NCI-H2081 (cell line): ENCODE measurements around the gene IPCEF1.
"Not testable (repeated sequence)": the region's sequence is repeated elsewhere in the genome, so short reads cannot be mapped to it uniquely, and the experiment has no call there.

Source experiments
- DNase-seq, 2 experiments: peaks; one replicate each; lab custom pipeline; 2025; lab: John Stamatoyannopoulos, UW

IPCEF1 gene

DNA sequence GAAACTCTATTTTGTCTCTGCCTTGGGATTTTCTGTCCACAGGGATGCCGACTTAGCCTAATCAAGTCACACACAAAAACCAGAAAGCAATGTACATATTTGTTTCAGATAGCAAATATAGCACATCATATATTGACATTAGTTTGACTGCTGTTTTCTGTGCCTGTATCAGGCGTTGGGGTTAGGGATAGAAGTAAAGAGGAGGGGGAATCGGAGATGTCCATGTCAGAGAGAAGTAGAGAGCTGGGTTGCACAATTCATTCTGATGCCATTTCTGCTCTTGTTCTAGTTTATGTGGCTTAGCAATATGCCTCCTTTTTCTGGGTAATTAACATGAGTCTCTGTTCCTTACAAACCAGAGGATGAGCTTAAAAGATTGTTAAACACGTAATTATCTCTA lies 14.7 kb upstream of the IPCEF1 start:
- DNase-seq, result no peak

DNA sequence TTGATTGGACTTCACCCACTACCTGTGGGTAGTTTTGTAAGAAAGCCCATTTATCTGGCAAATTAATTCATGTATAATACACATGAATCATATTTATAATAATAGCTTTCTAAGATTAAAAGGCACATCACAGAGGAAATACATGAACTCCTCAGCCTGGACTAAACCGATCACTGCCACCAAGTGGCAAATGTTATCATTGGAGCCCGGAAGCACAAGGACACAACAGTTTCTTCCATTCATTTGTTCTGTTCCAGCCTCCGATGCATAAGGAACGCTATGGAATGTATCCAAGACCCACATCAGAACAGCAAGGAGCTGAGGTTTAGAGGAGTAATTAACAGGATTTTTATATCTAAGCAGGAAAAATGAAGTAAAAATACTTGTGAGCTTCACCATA lies 13.9 kb upstream of the IPCEF1 start:
- peak; percentile 23 to 29 for DNase-seq

DNA sequence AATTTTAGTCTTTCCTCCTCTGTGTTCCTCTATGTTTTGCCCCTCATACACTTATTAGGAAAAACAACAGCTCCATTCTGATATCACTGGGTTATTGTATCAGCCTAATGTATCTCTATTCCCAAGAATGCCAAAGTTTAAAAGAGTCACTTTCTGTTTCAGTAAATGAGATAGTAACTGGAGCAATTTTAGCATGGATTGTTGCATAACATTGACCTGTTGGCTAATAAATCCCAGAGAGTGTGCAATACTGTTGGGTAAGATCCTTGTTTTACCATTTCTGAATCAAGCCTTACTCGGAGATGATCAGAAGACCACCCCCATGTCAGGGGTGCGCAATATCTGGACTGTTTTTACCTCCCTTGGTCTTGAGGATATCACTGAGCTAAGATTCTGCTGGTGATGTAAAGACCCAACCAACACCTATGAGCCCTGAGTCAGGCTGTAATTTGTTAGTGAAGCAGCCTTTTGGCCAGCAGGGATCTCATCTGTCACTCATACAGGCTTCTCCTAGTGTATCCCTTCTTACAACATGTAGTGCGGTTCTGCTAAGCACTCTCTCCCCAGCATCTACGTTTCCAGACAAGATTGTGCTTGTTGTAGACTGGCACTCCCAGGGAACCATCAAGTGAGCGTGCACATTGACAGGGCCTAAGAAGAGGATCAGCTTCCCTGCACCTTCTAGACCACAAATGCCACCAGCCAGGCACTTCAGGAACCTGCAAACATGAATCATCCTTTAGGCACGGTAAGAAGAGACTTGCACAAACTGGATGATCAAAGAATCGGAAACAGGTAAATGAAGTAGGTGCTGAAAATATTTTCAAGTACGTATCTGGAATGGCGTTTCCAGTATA lies 11.5 kb upstream of the IPCEF1 start:
- DNase-seq, result no peak

DNA sequence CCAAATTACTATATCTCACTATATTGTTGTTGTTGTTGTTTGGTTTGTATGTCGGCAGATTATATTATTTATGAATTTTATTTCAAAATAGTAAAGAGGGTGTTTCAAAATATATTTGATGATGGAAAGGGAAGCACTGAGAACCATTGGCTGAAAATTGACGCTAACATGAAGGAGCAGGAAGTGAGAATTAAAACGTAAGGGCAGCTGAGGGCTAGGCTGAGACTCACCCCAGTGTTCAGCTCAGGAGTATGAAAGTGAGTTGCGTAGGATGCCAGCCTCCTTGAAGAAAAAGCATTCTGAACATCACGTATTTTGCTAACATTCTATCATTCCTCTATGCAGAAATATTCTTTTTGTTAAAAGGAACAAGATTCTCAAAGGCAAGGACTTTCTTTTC lies 10.7 kb upstream of the IPCEF1 start:
- no peak for DNase-seq

DNA sequence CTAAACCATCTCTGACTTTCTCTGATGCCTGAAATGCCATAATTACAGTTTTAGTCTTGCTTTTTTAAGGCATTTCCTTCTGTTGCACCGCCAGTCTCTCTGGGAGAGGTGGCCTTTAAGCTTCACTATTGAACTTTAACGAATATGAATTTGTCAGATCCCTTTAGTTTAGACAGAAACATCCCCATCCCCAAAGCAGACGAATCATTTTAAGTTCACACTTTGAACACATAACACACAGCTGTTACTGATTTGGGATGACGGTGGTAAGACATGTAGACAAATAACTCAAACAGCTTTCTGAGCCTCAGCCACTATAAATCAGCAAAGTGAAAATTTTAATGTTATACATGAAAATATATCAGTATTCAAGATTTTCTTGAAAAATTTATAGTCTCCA lies 7.2 kb upstream of the IPCEF1 start:
- no peak for DNase-seq

GRCh38 chr6:154361476-154361875 lies 4.9 kb upstream of the IPCEF1 start:
- no peak for DNase-seq

DNA sequence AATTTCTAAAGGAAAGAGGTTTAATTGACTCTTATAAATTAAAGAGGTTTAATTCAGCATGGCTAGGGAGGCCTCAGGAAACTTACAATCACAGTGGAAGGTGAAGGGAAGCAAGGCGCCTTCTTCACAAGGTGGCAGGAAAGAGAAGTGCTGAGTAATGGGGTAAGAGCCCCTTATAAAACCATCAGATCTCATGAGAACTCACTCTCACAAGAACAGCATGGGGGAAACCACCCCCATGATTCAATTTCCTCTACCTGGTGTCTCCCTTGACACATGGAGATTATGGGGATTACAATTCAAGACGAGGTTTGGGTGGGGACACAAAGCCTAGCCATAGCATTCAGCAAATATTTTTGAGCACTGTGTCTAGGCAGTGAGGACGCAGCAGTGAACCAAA lies 3.9 kb upstream of the IPCEF1 start:
- no peak for DNase-seq

DNA sequence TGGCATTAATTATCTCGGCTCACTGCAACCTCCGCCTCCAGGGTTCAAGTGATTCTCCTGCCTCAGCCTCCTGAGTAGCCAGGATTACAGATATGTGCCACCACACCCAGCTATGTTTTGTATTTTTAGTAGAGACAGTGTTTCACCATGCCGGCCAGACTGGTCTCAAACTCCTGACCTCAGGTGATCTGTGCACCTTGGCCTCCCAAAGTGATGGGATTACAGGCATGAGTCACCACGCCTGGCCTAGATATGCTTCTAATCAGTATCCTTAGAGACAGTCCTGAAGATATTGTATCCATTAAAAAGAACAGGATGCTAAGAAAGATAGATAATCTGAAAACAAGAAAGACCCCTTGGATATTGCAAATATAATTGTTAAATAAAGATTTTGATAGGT lies 3.1 kb upstream of the IPCEF1 start:
- DNase-seq, result no peak

- DNase-seq, result no peak
Observed at GRCh38 chr6:154359161-154359574, 2.6 kb upstream of the IPCEF1 start.

GRCh38 chr6:154358019-154358545 lies 1.5 kb upstream of the IPCEF1 start:
- no peak for DNase-seq

DNA sequence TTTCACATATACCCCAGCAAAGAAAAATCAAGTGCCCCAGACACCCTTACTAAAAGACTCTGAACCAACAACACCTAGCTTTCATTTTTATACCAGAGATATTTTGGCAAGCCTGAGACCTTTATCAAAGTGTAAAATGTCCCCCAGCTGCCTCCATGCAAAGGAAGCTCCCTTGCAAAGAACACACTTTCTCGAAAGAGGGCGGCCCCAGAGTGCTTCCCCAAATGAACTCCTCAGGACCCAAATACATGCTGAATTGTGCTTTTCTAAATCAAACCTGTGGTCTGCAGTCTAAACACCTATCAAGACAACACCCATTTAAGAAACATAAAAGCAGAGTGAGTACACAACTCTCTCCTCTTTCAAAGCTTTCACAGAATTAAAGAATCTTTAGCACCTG lies 490 bp downstream of the IPCEF1 start:
- no peak for DNase-seq

DNA sequence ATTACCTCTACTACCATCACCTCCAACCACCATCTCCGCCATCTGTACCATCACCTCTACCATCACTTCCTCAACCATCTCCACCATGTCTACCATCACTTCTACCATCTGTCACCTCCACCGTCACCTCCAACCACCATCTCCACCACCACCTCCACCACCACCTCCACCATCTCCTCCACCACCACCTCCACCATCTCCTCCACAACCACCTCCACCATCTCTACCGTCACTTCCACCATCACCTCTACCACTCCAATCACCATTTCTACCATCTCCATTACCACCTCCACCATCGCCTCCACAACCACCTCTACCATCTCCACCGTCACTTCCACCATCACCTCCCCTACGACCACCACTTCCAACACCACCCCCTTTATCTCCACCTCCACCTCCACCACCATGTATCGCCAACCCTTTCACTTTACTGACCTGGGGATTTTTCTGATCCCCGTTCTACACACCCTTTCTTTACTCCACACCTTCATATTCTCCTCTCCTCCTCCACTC lies 2.3 kb downstream of the IPCEF1 start:
- DNase-seq, result no peak

DNA sequence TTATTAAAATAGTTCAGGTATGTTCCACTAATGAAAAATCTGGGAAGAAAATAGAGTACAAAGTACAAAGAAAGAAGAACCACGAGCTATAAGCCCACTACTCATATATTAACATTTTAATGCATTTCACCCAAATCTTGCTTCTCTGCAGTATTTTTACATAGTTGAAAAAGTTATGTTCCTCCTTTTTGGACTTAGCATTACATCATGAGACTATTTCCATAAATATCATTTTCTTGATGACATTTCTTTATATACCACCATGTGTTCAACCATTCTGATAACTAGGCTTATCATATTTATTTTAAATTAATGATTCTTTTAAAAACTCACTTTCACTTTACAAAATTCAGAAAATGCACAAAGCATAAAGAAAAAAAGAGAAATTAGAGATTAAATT lies 3.0 kb downstream of the IPCEF1 start:
- no peak for DNase-seq

- no peak for DNase-seq
Observed at GRCh38 chr6:154352898-154353585, 3.6 kb downstream of the IPCEF1 start.

DNA sequence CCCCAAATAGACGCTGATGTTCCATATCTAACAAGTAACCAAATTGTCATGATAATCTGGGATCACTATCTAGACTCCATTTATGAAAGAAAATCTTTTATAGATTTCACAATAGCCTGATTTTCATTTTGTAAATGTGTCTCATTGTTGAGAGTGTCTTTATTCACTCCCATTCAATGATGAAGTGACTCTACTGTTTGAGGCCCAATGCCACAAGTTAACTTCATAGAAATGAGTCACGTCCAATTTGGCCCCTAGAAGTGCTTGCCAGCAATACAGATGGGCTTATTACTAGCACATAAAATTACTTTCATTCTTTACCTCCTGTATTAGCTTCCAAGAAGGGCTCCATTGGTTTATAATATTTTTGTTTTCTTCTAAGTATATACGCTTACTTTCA lies 6.3 kb downstream of the IPCEF1 start:
- DNase-seq, result no peak

- no peak for DNase-seq
Observed at GRCh38 chr6:154347981-154348380, 8.6 kb downstream of the IPCEF1 start.

DNA sequence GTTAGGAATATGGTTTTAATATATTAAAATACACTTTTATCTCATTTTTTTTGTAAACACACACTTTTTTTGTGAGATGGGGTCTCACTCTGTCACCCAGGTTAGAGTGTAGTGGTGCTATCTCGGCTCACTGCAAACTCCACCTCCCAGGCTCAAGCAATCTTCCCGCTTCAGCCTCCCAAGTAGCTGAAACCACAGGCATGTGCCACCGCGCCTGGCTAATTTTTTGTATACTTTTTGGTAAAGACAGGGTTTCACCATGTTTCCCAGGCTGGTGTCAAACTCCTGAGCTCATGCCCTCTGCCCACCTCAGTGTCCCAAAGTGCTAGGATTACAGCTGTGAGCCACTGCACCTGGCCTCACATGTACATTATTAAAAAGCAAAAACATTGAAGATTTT lies 10.8 kb downstream of the IPCEF1 start:
- no peak for DNase-seq

DNA sequence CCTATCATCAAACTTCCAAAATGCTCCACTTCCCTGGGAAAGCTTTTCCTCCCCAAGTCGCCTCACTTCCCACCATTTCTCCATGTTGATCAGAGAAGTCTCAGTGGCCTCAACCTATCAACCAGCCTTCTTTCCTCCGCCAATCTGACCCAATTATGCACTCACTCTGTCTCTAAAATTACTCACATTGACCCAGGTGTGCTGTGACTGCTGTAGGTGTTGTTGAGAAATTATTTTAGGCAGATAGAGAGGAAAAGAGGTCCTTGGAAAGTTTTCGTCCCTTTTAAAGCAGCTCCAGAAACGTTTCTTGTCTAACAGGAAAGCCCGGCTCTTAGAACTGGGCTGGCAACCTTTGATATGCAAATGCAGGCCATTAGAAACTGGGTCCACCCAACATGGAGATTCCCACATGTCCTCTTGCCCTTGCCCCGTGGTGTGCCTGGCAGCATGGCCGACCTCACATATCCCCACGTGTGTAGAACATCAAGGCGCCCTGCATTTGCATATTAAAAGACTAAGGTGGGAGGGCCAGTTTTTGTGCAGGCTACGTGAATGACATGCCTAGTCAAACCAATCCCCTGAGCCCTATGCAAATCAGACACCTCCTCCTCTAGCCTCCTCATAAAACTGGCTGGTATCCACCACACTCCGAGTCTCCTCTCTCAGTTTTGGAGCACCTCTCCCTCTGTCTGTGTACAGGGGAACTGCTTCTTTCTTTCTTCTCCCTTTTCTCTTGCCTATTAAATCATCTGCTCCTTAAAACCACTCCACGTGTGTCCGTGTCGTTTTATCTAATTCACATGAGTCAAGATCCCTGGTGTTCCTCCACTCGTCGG lies 12.9 kb downstream of the IPCEF1 start:
- peak; percentile 37 to 64 for DNase-seq

- DNase-seq, result no peak
Observed at GRCh38 chr6:154341871-154342270, 14.7 kb downstream of the IPCEF1 start.

GRCh38 chr6:154341336-154341735 lies 15.3 kb downstream of the IPCEF1 start:
- DNase-seq, result no peak

DNA sequence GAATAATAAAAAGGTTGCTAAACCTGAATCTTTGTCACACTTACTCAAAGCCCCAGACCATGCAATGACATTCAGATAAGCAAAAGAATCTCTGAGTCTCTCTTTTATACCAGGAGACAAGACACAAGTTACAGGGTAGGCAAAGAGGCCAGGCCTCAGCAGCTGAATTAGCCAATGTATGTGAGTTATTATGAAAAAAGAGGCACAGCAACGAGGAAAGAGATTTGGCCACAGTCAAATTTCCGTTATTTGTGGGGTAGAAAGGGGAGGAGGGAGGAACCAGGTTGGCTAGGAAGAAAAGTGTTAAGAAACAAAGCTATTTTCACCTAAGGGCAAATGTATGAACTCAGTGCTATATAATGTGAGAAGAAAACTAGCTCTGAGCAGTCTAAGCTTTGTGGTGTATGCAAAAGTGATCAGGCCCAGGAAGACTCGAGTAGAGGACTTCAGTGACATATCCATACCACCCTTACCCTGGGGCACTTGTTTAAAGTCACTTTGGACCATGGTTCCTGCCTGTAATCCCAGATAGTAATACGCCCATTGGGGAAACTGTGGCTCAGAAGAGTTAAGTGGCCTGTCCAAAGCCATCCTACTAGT lies 19.1 kb downstream of the IPCEF1 start:
- no peak for DNase-seq

DNA sequence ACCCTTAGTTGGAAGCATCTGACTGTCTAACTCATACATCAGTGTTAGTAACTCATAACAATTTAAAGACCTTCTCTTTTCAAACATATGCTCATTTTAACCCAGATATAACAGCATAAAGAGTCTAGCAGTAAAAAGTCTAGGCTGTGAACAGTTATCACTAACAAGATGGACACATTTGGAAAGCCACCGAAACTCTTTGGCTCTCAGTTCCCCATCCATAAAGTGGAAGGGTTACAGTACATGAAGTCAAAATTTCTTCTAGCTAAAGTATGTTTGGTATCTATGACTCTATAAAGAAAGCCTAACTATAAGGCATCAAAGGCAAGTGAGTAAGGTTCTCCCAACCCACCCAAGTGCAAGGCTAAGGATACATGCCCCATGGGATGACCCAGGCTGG lies 22.5 kb downstream of the IPCEF1 start:
- not testable (repeated sequence) for DNase-seq
